Fibroblast of villous mesenchyme (primary cell): ENCODE data around the gene SALL1. TPM values are rescaled to one million over a fixed set of nuclear protein-coding genes. Genes with fewer than 3 reads are reported as not detected.

Experiments
- DNase-seq: peaks from one replicate; pipeline ENCODE4 v3.0.0-alpha.2; 2010; ENCODE audit warnings: low read depth
- H3K4me3 ChIP-seq: 2 replicates; pipeline ENCODE4 v1.5.1; 2011; ENCODE audit warnings: low read depth, mild to moderate bottlenecking, low read length
- CTCF ChIP-seq: IDR thresholded peaks from 2 replicates; pipeline ENCODE4 v1.5.1; 2012; ENCODE audit warnings: low read depth, mild to moderate bottlenecking, low read length; ENCODE audit not compliant: insufficient read depth
- total RNA-seq: library from RNA; depleted of rRNA; stranded (reverse); fragments of >200 nt; gene quantifications from 2 replicates; pipeline ENCODE4 v1.2.3, GENCODE V29; 2012

SALL1 gene
- total RNA-seq, 1 donor: 3.5 TPM

GRCh38 chr16:51107742-51108141 lies 43.3 kb downstream of the SALL1 start:
- no peak overlapping the region for H3K4me3 ChIP-seq
- DNase-seq: peak; percentile 20
- no peak for TF ChIP-seq CTCF

GRCh38 chr16:51106535-51106934 lies 44.5 kb downstream of the SALL1 start:
- TF ChIP-seq CTCF: no peak
- no peak for DNase-seq
- no peak overlapping the region for H3K4me3 ChIP-seq

GRCh38 chr16:51103590-51103989 lies 47.5 kb downstream of the SALL1 start:
- DNase-seq: no peak
- no peak for TF ChIP-seq CTCF
- no peak overlapping the region for H3K4me3 ChIP-seq

- no peak for DNase-seq
- H3K4me3 ChIP-seq: no peak overlapping the region
- TF ChIP-seq CTCF: no peak
Measured at GRCh38 chr16:51097729-51098128, 53.3 kb downstream of the SALL1 start.

GRCh38 chr16:51095890-51096626 lies 55.0 kb downstream of the SALL1 start:
- DNase-seq: no peak
- TF ChIP-seq CTCF: no peak
- no peak overlapping the region for H3K4me3 ChIP-seq

GRCh38 chr16:51095084-51095881 lies 55.8 kb downstream of the SALL1 start:
- H3K4me3 ChIP-seq: no peak overlapping the region
- no peak for TF ChIP-seq CTCF

More at GRCh38 chr16:51095084-51095881, 55.8 kb downstream of the SALL1 start:
- no peak for DNase-seq
